HG03439 (cell line): ENCODE data around the gene ST7L.

Experiments
- ATAC-seq: cut with Tn5 transposase; IDR thresholded peaks from one replicate; pipeline ENCODE4 v1.9.1; 2021; ENCODE audit warnings: mild to moderate bottlenecking, moderate library complexity; ENCODE audit not compliant: unreplicated experiment

ST7L gene

GRCh38 chr1:112548547-112548946, 70.4 kb downstream of the ST7L start:
- ATAC-seq = no peak

GRCh38 chr1:112546076-112546475, 72.9 kb downstream of the ST7L start:
- no peak for ATAC-seq

GRCh38 chr1:112544751-112545150, 74.2 kb downstream of the ST7L start:
- no peak for ATAC-seq

- ATAC-seq = no peak
Measured at GRCh38 chr1:112544011-112544688, 74.8 kb downstream of the ST7L start.

- ATAC-seq = no peak
Measured at GRCh38 chr1:112542206-112542973, 76.6 kb downstream of the ST7L start.

- no peak for ATAC-seq
Measured at GRCh38 chr1:112541299-112541698, 77.6 kb downstream of the ST7L start.

GRCh38 chr1:112540226-112540794, 78.6 kb downstream of the ST7L start:
- ATAC-seq = no peak

GRCh38 chr1:112538883-112539282, 80.1 kb downstream of the ST7L start:
- no peak for ATAC-seq

GRCh38 chr1:112537456-112537855, 81.5 kb downstream of the ST7L start:
- no peak for ATAC-seq

GRCh38 chr1:112536561-112536960, 82.4 kb downstream of the ST7L start:
- ATAC-seq = no peak

GRCh38 chr1:112533029-112533428, 85.9 kb downstream of the ST7L start:
- no peak for ATAC-seq

GRCh38 chr1:112532064-112532463, 86.9 kb downstream of the ST7L start:
- ATAC-seq = no peak

GRCh38 chr1:112530832-112531231, 88.1 kb downstream of the ST7L start:
- ATAC-seq = no peak

- no peak for ATAC-seq
Measured at GRCh38 chr1:112529301-112529700, 89.6 kb downstream of the ST7L start.

- no peak for ATAC-seq
Measured at GRCh38 chr1:112528076-112528475, 90.9 kb downstream of the ST7L start.

- ATAC-seq = no peak
Measured at GRCh38 chr1:112527266-112528010, 91.5 kb downstream of the ST7L start.

GRCh38 chr1:112524986-112525385, 94.0 kb downstream of the ST7L start:
- no peak for ATAC-seq

- no peak for ATAC-seq
Measured at GRCh38 chr1:112524251-112524650, 94.7 kb downstream of the ST7L start.

- no peak for ATAC-seq
Measured at GRCh38 chr1:112522621-112523020, 96.3 kb downstream of the ST7L start.

- no peak for ATAC-seq
Measured at GRCh38 chr1:112520166-112520565, 98.8 kb downstream of the ST7L start.

GRCh38 chr1:112518186-112518585, 100.8 kb downstream of the ST7L start:
- ATAC-seq = no peak
